Neuronal stem cell (in vitro differentiated cells): ENCODE measurements around the gene PARP12.

ENCODE experiments used
- DNase-seq: peaks from one replicate; pipeline ENCODE4 v3.0.0-alpha.2; 2013; ENCODE audit warnings: low spot score
- H2AFZ ChIP-seq: one replicate; pipeline ENCODE4 v1.6.1; 2013; ENCODE audit warnings: mild to moderate bottlenecking, low read length, inconsistent platforms
- H2AK5ac ChIP-seq: 2 replicates; pipeline ENCODE4 v1.6.1; 2013; ENCODE audit warnings: low read depth, mild to moderate bottlenecking, inconsistent platforms, low read length, moderate library complexity, mixed read lengths
- H2BK120ac ChIP-seq: 2 replicates; pipeline ENCODE4 v1.6.1; 2013; ENCODE audit warnings: low read depth, mild to moderate bottlenecking, inconsistent platforms, low read length, moderate library complexity, mixed read lengths
- H2BK12ac ChIP-seq: one replicate; pipeline ENCODE4 v1.6.1; 2013; ENCODE audit warnings: low read length, inconsistent platforms
- H2BK15ac ChIP-seq: 2 replicates; pipeline ENCODE4 v1.6.1; 2013; ENCODE audit warnings: mild to moderate bottlenecking, low read length, inconsistent platforms, mixed read lengths
- H2BK5ac ChIP-seq: one replicate; pipeline ENCODE4 v1.6.1; 2013; ENCODE audit warnings: inconsistent platforms, mild to moderate bottlenecking, low read length, moderate library complexity
- H3K14ac ChIP-seq: one replicate; pipeline ENCODE4 v1.6.1; 2013; ENCODE audit warnings: low read length, inconsistent platforms
- H3K18ac ChIP-seq: 2 replicates; pipeline ENCODE4 v1.6.1; 2013; ENCODE audit warnings: low read length, inconsistent platforms
- H3K23ac ChIP-seq: 2 replicates; pipeline ENCODE4 v1.6.1; 2013; ENCODE audit warnings: low read depth, mild to moderate bottlenecking, mixed read lengths, low read length, inconsistent platforms; ENCODE audit not compliant: poor library complexity
- H3K27ac ChIP-seq: replicated peaks from 3 replicates; pipeline ENCODE4 v1.5.1; 2013; ENCODE audit warnings: low read length, inconsistent platforms
- H3K27me3 ChIP-seq, 3 experiments: 2 replicates each; pipeline ENCODE4 v1.6.1; 2013; ENCODE audit warnings: low read length in 3 of 3, mild to moderate bottlenecking in 2 of 3, inconsistent platforms in 1 of 3, low read depth in 1 of 3, mixed read lengths in 1 of 3, moderate library complexity in 1 of 3; ENCODE audit not compliant: control insufficient read depth in 3 of 3, insufficient read depth in 3 of 3
- H3K36me3 ChIP-seq, 2 donors: replicated peaks in 1 of 2; 2 replicates each; pipeline ENCODE4 v1.6.1; 2013; ENCODE audit warnings: low read length in 2 of 2; ENCODE audit not compliant: control insufficient read depth in 2 of 2, insufficient read depth in 2 of 2
- H3K4ac ChIP-seq: 2 replicates; pipeline ENCODE4 v1.6.1; 2013; ENCODE audit warnings: inconsistent platforms, mild to moderate bottlenecking, low read length, moderate library complexity
- H3K4me1 ChIP-seq, 2 donors: 1 replicate in 1 of 2; 2 replicates in 1 of 2; pipeline ENCODE4 v1.6.1; 2013; ENCODE audit warnings: low read length in 2 of 2, low read depth in 1 of 2; ENCODE audit not compliant: control insufficient read depth in 2 of 2, insufficient read depth in 1 of 2
- H3K4me2 ChIP-seq: one replicate; pipeline ENCODE4 v1.6.1; 2013; ENCODE audit warnings: mild to moderate bottlenecking, low read length, inconsistent platforms; ENCODE audit not compliant: insufficient read depth, poor library complexity, severe bottlenecking
- H3K4me3 ChIP-seq, 2 donors: 2 replicates each; pipeline ENCODE4 v1.5.1; 2013; ENCODE audit warnings: low read length in 2 of 2, mild to moderate bottlenecking in 2 of 2, inconsistent platforms in 1 of 2, moderate library complexity in 1 of 2
- H3K79me1 ChIP-seq: one replicate; pipeline ENCODE4 v1.6.1; 2013; ENCODE audit warnings: low read depth, mild to moderate bottlenecking, inconsistent platforms, low read length, moderate library complexity
- H3K9ac ChIP-seq: one replicate; pipeline ENCODE4 v1.6.1; 2013; ENCODE audit warnings: mild to moderate bottlenecking, low read depth, low read length, inconsistent platforms; ENCODE audit not compliant: poor library complexity
- H3K9me3 ChIP-seq, 2 donors: replicated peaks in 1 of 2; 2 replicates each; pipeline versions ENCODE3 to v1.6.1; 2013; ENCODE audit warnings: low read length in 2 of 2, mild to moderate bottlenecking in 2 of 2, inconsistent platforms in 1 of 2, low read depth in 1 of 2, mixed read lengths in 1 of 2, moderate library complexity in 1 of 2; ENCODE audit not compliant: control insufficient read depth in 2 of 2, insufficient read depth in 1 of 2
- H4K8ac ChIP-seq: one replicate; pipeline ENCODE4 v1.6.1; 2013; ENCODE audit warnings: low read depth, mild to moderate bottlenecking, inconsistent platforms, low read length, moderate library complexity
- H4K91ac ChIP-seq: one replicate; pipeline ENCODE4 v1.6.1; 2013; ENCODE audit warnings: low read length, low read depth, mild to moderate bottlenecking, inconsistent platforms; ENCODE audit not compliant: poor library complexity
- WGBS, 2 donors: extraction: QIAGEN DNeasy Blood & Tissue Kit; methylation state at CpG; one replicate each; pipeline ENCODE4 v1.1.7; 2013; ENCODE audit warnings: missing lambda C conversion rate in 2 of 2, mixed read lengths in 1 of 2; ENCODE audit not compliant: insufficient read length in 2 of 2, insufficient replicate concordance in 1 of 2; ENCODE audit errors: extremely low coverage in 2 of 2; 5-methylcytosine and 5-hydroxymethylcytosine counted together

Gene PARP12

GRCh38 chr7:140053812-140054539 lies 8.8 kb downstream of the PARP12 start:
- no peak overlapping the region for H3K9ac ChIP-seq
- no CpG with 5 or more reads among the region's 3 CpGs for WGBS, 2 donors

GRCh38 chr7:140051820-140052219 lies 10.9 kb downstream of the PARP12 start:
- no peak overlapping the region for H2BK15ac ChIP-seq
- no peak overlapping the region for H2BK120ac ChIP-seq
- H3K23ac ChIP-seq, result no peak overlapping the region
- no peak overlapping the region for H3K14ac ChIP-seq
- H3K9me3 ChIP-seq, result no peaks in the 10 kb centered on the region
- H2BK12ac ChIP-seq, result no peak overlapping the region
- H3K4me1 ChIP-seq, result no peaks in the 10 kb centered on the region
- H2AFZ ChIP-seq, result no peak overlapping the region
- H3K9ac ChIP-seq, result no peak overlapping the region
- H4K91ac ChIP-seq, result no peak overlapping the region
- no peak overlapping the region for H4K8ac ChIP-seq
- no peak overlapping the region for H3K4ac ChIP-seq
- H3K18ac ChIP-seq, result no peak overlapping the region
- no peaks in the 10 kb centered on the region for H3K79me1 ChIP-seq
- no peak overlapping the region for H2BK5ac ChIP-seq
- no peak overlapping the region for H2AK5ac ChIP-seq
- H3K36me3 ChIP-seq, result no peaks in the 10 kb centered on the region
- no peak overlapping the region for H3K4me3 ChIP-seq
- no peak overlapping the region for H3K27ac ChIP-seq
- no peaks in the 10 kb centered on the region for H3K27me3 ChIP-seq
- H3K4me2 ChIP-seq, result no peak overlapping the region
- no peak for DNase-seq

More at GRCh38 chr7:140053812-140054539, 8.8 kb downstream of the PARP12 start:
- Histone ChIP-seq H3K4ac (no peak overlapping the region), H2BK12ac (no peak overlapping the region), H3K18ac (no peak overlapping the region), H3K27me3 (no peaks in the 10 kb centered on the region), H4K8ac (no peak overlapping the region), H2AK5ac (no peak overlapping the region), H3K36me3 (no peaks in the 10 kb centered on the region), H4K91ac (no peak overlapping the region), H3K23ac (no peak overlapping the region), H2AFZ (no peak overlapping the region), H3K79me1 (no peaks in the 10 kb centered on the region), H2BK15ac (no peak overlapping the region), H2BK120ac (no peak overlapping the region), H2BK5ac (no peak overlapping the region), H3K27ac (no peak overlapping the region), H3K4me1 (no peaks in the 10 kb centered on the region), H3K4me3 (no peak overlapping the region), H3K4me2 (no peak overlapping the region), H3K14ac (no peak overlapping the region), H3K9me3 (no peaks in the 10 kb centered on the region)
- DNase-seq, result no peak

- no CpG with 5 or more reads among the region's 3 CpGs for WGBS, 2 donors
- no peak overlapping the region for H2BK5ac ChIP-seq
- H3K27ac ChIP-seq, result no peak overlapping the region
- no peaks in the 10 kb centered on the region for H3K9me3 ChIP-seq
- H4K91ac ChIP-seq, result no peak overlapping the region
- H3K4me1 ChIP-seq, result no peaks in the 10 kb centered on the region
- H3K18ac ChIP-seq, result no peak overlapping the region
- no peak overlapping the region for H4K8ac ChIP-seq
- no peak overlapping the region for H2AK5ac ChIP-seq
- H3K27me3 ChIP-seq, result no peaks in the 10 kb centered on the region
- no peak overlapping the region for H3K23ac ChIP-seq
- no peak overlapping the region for H2BK12ac ChIP-seq
- no peak overlapping the region for H2BK120ac ChIP-seq
- no peak overlapping the region for H3K4ac ChIP-seq
- no peaks in the 10 kb centered on the region for H3K36me3 ChIP-seq
- H2AFZ ChIP-seq, result no peak overlapping the region
- H3K14ac ChIP-seq, result no peak overlapping the region
- no peak overlapping the region for H2BK15ac ChIP-seq
- H3K4me2 ChIP-seq, result no peak overlapping the region
- DNase-seq, result no peak
- H3K4me3 ChIP-seq, result no peak overlapping the region
- H3K79me1 ChIP-seq, result no peaks in the 10 kb centered on the region
- no peak overlapping the region for H3K9ac ChIP-seq
These were observed 12.7 kb downstream of the PARP12 start for GRCh38 chr7:140050100-140050499.

GRCh38 chr7:140049339-140050024 lies 13.3 kb downstream of the PARP12 start:
- Histone ChIP-seq H3K18ac (no peak overlapping the region), H3K4me1 (no peaks in the 10 kb centered on the region), H3K27me3 (no peaks in the 10 kb centered on the region), H3K23ac (no peak overlapping the region), H2AK5ac (no peak overlapping the region), H2BK120ac (no peak overlapping the region), H3K36me3 (no peaks in the 10 kb centered on the region), H2BK12ac (no peak overlapping the region), H3K4me3 (no peak overlapping the region), H3K14ac (no peak overlapping the region), H3K4me2 (no peak overlapping the region), H4K91ac (no peak overlapping the region), H4K8ac (no peak overlapping the region), H3K9me3 (no peaks in the 10 kb centered on the region), H2BK5ac (no peak overlapping the region), H3K4ac (no peak overlapping the region), H3K27ac (no peak overlapping the region), H2BK15ac (no peak overlapping the region), H3K9ac (no peak overlapping the region), H3K79me1 (no peaks in the 10 kb centered on the region), H2AFZ (no peak overlapping the region)
- WGBS, 2 donors, result no CpG with 5 or more reads among the region's 5 CpGs
- no peak for DNase-seq
